Measurements from ENCODE around the gene C17orf100. TPM values are rescaled to one million over a fixed set of nuclear protein-coding genes. Genes with fewer than 3 reads are reported as not detected.
A peak's percentile ranks its signal among the peaks of the same experiment; 100 is the strongest.
"Not testable (repeated sequence)": the region's sequence is repeated elsewhere in the genome, so short reads cannot be mapped to it uniquely, and the experiment has no call there.

The C17orf100 gene
- total RNA-seq, 1 donor from 2014 or later: 3.8 TPM

- H3K9me3 Mint-ChIP-seq (ENCODE audit: unreplicated experiment): no peaks in the 10 kb centered on the region
- no peak overlapping the region for H3K4me3 Mint-ChIP-seq (ENCODE audit: unreplicated experiment)
- H3K27me3 Mint-ChIP-seq (ENCODE audit: unreplicated experiment): peaks cover 6% of the 10 kb centered on the region
- no peak for TF ChIP-seq CTCF (IDR thresholded peaks at IDR 0.05; ENCODE audit: unreplicated experiment)
- DNase-seq (ENCODE audit: low spot score): no peak
- peaks cover 17% of the 10 kb centered on the region for H3K36me3 Mint-ChIP-seq (ENCODE audit: low read depth, unreplicated experiment)
- H3K27ac Mint-ChIP-seq (ENCODE audit: unreplicated experiment): no peak overlapping the region
- peaks cover 11% of the 10 kb centered on the region for H3K4me1 Mint-ChIP-seq (ENCODE audit: unreplicated experiment)
These were observed 3.4 kb upstream of the C17orf100 start for GRCh38 chr17:6648181-6648580.

GRCh38 chr17:6651919-6652452 is 424 bp downstream of the C17orf100 start:
- Mint-ChIP-seq H3K4me3 (ENCODE audit: unreplicated experiment) (peak overlapping the region; percentile 31), H3K4me1 (ENCODE audit: unreplicated experiment) (peaks cover 23% of the 10 kb centered on the region), H3K36me3 (ENCODE audit: low read depth, unreplicated experiment) (peaks cover 9% of the 10 kb centered on the region), H3K27me3 (ENCODE audit: unreplicated experiment) (peaks cover 12% of the 10 kb centered on the region), H3K9me3 (ENCODE audit: unreplicated experiment) (no peaks in the 10 kb centered on the region), H3K27ac (ENCODE audit: unreplicated experiment) (no peak overlapping the region)
- no peak for DNase-seq (ENCODE audit: low spot score)
- TF ChIP-seq CTCF (IDR thresholded peaks at IDR 0.05; ENCODE audit: unreplicated experiment): no peak

- H3K4me3 Mint-ChIP-seq (ENCODE audit: unreplicated experiment): peak overlapping the region; percentile 83
- no peak for TF ChIP-seq CTCF (IDR thresholded peaks at IDR 0.05; ENCODE audit: unreplicated experiment)
- H3K27me3 Mint-ChIP-seq (ENCODE audit: unreplicated experiment): peaks cover 13% of the 10 kb centered on the region
These were observed 3.5 kb downstream of the C17orf100 start for GRCh38 chr17:6654841-6655731.

GRCh38 chr17:6655732-6656361 is 4.3 kb downstream of the C17orf100 start:
- H3K4me1 Mint-ChIP-seq (ENCODE audit: unreplicated experiment): peaks cover 25% of the 10 kb centered on the region
- not testable (repeated sequence) for DNase-seq (ENCODE audit: low spot score); H3K36me3 Mint-ChIP-seq (ENCODE audit: low read depth, unreplicated experiment); H3K27ac Mint-ChIP-seq (ENCODE audit: unreplicated experiment); H3K9me3 Mint-ChIP-seq (ENCODE audit: unreplicated experiment)
- H3K4me3 Mint-ChIP-seq (ENCODE audit: unreplicated experiment): peak overlapping the region; percentile 83
- H3K27me3 Mint-ChIP-seq (ENCODE audit: unreplicated experiment): peaks cover 16% of the 10 kb centered on the region

More at GRCh38 chr17:6654841-6655731, 3.5 kb downstream of the C17orf100 start:
- H3K36me3 Mint-ChIP-seq (ENCODE audit: low read depth, unreplicated experiment): no peaks in the 10 kb centered on the region
- no peaks in the 10 kb centered on the region for H3K9me3 Mint-ChIP-seq (ENCODE audit: unreplicated experiment)
- peak overlapping the region; percentile 18 for H3K27ac Mint-ChIP-seq (ENCODE audit: unreplicated experiment)
- DNase-seq (ENCODE audit: low spot score): peak; percentile 48
- H3K4me1 Mint-ChIP-seq (ENCODE audit: unreplicated experiment): peaks cover 30% of the 10 kb centered on the region

- H3K27me3 Mint-ChIP-seq (ENCODE audit: unreplicated experiment): peaks cover 12% of the 10 kb centered on the region
- peak overlapping the region; percentile 60 for H3K4me3 Mint-ChIP-seq (ENCODE audit: unreplicated experiment)
- peaks cover 20% of the 10 kb centered on the region for H3K4me1 Mint-ChIP-seq (ENCODE audit: unreplicated experiment)
- DNase-seq (ENCODE audit: low spot score); H3K9me3 Mint-ChIP-seq (ENCODE audit: unreplicated experiment); H3K36me3 Mint-ChIP-seq (ENCODE audit: low read depth, unreplicated experiment); H3K27ac Mint-ChIP-seq (ENCODE audit: unreplicated experiment): not testable (repeated sequence)
These were observed 5.5 kb downstream of the C17orf100 start for GRCh38 chr17:6656797-6657632.

All from endothelial cell (in vitro differentiated cells).